Mesodermal cell (in vitro differentiated cells): Measurements from ENCODE around the gene FAM83E.
A peak's percentile ranks its signal among the peaks of the same experiment; 100 is the strongest.

Source experiments
- H3K27ac ChIP-seq: 2 replicates; pipeline ENCODE4 v1.7.0; 2013; ENCODE audit warnings: mild to moderate bottlenecking, low read depth, low read length, moderate library complexity; ENCODE audit not compliant: severe bottlenecking
- H3K36me3 ChIP-seq: 2 replicates; pipeline ENCODE4 v1.7.1; 2013; ENCODE audit warnings: mild to moderate bottlenecking, low read length, moderate library complexity; ENCODE audit not compliant: control insufficient read depth, insufficient read depth
- H3K4me1 ChIP-seq: one replicate; pipeline ENCODE4 v1.7.1; 2013; ENCODE audit warnings: mild to moderate bottlenecking, low read length; ENCODE audit not compliant: insufficient read depth, control insufficient read depth, poor library complexity, severe bottlenecking
- H3K4me3 ChIP-seq: 2 replicates; pipeline ENCODE4 v1.7.0; 2013; ENCODE audit warnings: low read length, control low read depth, mild to moderate bottlenecking; ENCODE audit not compliant: insufficient read depth, poor library complexity, severe bottlenecking; ENCODE audit errors: extremely low read depth
- H3K9me3 ChIP-seq: 2 replicates; pipeline ENCODE4 v1.7.1; 2013; ENCODE audit warnings: mild to moderate bottlenecking, low read length, moderate library complexity; ENCODE audit not compliant: control insufficient read depth
- WGBS, 2 experiments: methylation state at CpG; one replicate each; pipeline ENCODE4 v1.1.5; 2013; ENCODE audit warnings: missing lambda C conversion rate in 2 of 2; ENCODE audit not compliant: insufficient coverage in 2 of 2; 5-methylcytosine and 5-hydroxymethylcytosine counted together

Gene FAM83E

GRCh38 chr19:48569814-48570213, 45.1 kb downstream of the FAM83E start:
- Histone ChIP-seq H3K9me3 (no peaks in the 10 kb centered on the region), H3K27ac (no peak overlapping the region), H3K4me3 (no peak overlapping the region), H3K4me1 (peaks cover 18% of the 10 kb centered on the region), H3K36me3 (no peaks in the 10 kb centered on the region)
- whole genome bisulfite sequencing, 2 experiments = 77 to 79% methylated on average over 10 of the region's 11 CpGs

GRCh38 chr19:48568345-48568886, 46.5 kb downstream of the FAM83E start:
- Histone ChIP-seq H3K36me3 (no peaks in the 10 kb centered on the region), H3K9me3 (no peaks in the 10 kb centered on the region), H3K4me1 (peaks cover 19% of the 10 kb centered on the region), H3K4me3 (peak overlapping the region; percentile 8), H3K27ac (peak overlapping the region; percentile 91)
- 10 to 13% methylated on average over 17 to 18 of the region's 19 CpGs for WGBS, 2 experiments

GRCh38 chr19:48565090-48565489, 49.8 kb downstream of the FAM83E start:
- Histone ChIP-seq H3K36me3 (no peaks in the 10 kb centered on the region), H3K4me1 (peaks cover 15% of the 10 kb centered on the region), H3K9me3 (no peaks in the 10 kb centered on the region), H3K4me3 (no peak overlapping the region), H3K27ac (no peak overlapping the region)
- 84 to 92% methylated on average over 4 to 6 of the region's 7 CpGs for WGBS, 2 experiments
